Keratinocyte (primary cell): ENCODE data around the gene PLPP3. TPM values are rescaled to one million over a fixed set of nuclear protein-coding genes. Genes with fewer than 3 reads are reported as not detected.

Source experiments
- DNase-seq: peaks from one replicate; pipeline ENCODE4 v3.0.0-alpha.2; 2011; ENCODE audit warnings: low read depth, missing footprints, low spot score
- FAIRE-seq: peaks from 2 replicates; lab custom pipeline; 2011; peaks lifted over from hg19 to GRCh38; lab: Jason Lieb, UNC
- H2AFZ ChIP-seq: 2 replicates; pipeline ENCODE4 v1.6.0; 2012; ENCODE audit warnings: low read length, control low read depth, inconsistent platforms; ENCODE audit not compliant: control insufficient read depth
- H3K27ac ChIP-seq: 2 replicates; pipeline ENCODE4 v1.5.1; 2011; ENCODE audit warnings: low read length; ENCODE audit not compliant: control insufficient read depth, insufficient read depth
- H3K27me3 ChIP-seq: 3 replicates; pipeline ENCODE4 v1.6.0; 2011; ENCODE audit warnings: low read length; ENCODE audit not compliant: control insufficient read depth, insufficient read depth; ENCODE audit errors: extremely low read depth
- H3K36me3 ChIP-seq, 2 experiments: 2 replicates in 1 of 2; 3 replicates in 1 of 2; pipeline ENCODE4 v1.5.1; 2011; ENCODE audit warnings: low read length in 2 of 2, mild to moderate bottlenecking in 1 of 2; ENCODE audit not compliant: control insufficient read depth in 2 of 2, insufficient read depth in 2 of 2; ENCODE audit errors: extremely low read depth in 1 of 2
- H3K4me1 ChIP-seq: 3 replicates; pipeline ENCODE4 v1.5.1; 2011; ENCODE audit warnings: low read length; ENCODE audit not compliant: control insufficient read depth, insufficient read depth; ENCODE audit errors: extremely low read depth
- H3K4me2 ChIP-seq: 3 replicates; pipeline ENCODE4 v1.6.0; 2011; ENCODE audit warnings: low read depth, low read length; ENCODE audit not compliant: control insufficient read depth, insufficient read depth; ENCODE audit errors: extremely low read depth
- H3K4me3 ChIP-seq, 3 experiments: fragments of 200-600 bp in 1 of 3; sonication (generic) in 1 of 3; 2 replicates in 2 of 3; 3 replicates in 1 of 3; pipeline ENCODE4 v1.5.1; 2011 to 2016; ENCODE audit warnings: low read length in 3 of 3, mild to moderate bottlenecking in 3 of 3, control low read depth in 2 of 3, inconsistent platforms in 1 of 3, low read depth in 1 of 3, mixed read lengths in 1 of 3, mixed run types in 1 of 3, moderate library complexity in 1 of 3; ENCODE audit not compliant: control insufficient read depth in 2 of 3, insufficient read depth in 2 of 3; ENCODE audit errors: extremely low read depth in 1 of 3
- H3K79me2 ChIP-seq: 2 replicates; pipeline ENCODE4 v1.6.0; 2012; ENCODE audit warnings: low read length; ENCODE audit not compliant: control insufficient read depth, insufficient read depth
- H3K9ac ChIP-seq: 3 replicates; pipeline ENCODE4 v1.6.0; 2011; ENCODE audit warnings: low read length; ENCODE audit not compliant: control insufficient read depth, insufficient read depth; ENCODE audit errors: extremely low read depth
- H3K9me1 ChIP-seq: 3 replicates; pipeline ENCODE4 v1.6.0; 2011; ENCODE audit warnings: low read length; ENCODE audit not compliant: control insufficient read depth, insufficient read depth; ENCODE audit errors: extremely low read depth
- H3K9me3 ChIP-seq: 2 replicates; pipeline ENCODE4 v1.5.1; 2012; ENCODE audit warnings: low read depth, low read length; ENCODE audit not compliant: control insufficient read depth
- H4K20me1 ChIP-seq: 3 replicates; pipeline ENCODE4 v1.6.0; 2011; ENCODE audit warnings: low read length; ENCODE audit not compliant: control insufficient read depth, insufficient read depth; ENCODE audit errors: extremely low read depth
- CTCF ChIP-seq, 3 experiments: IDR thresholded peaks in 1 of 3; conservative IDR thresholded peaks in 1 of 3; optimal IDR thresholded peaks in 1 of 3; 2 replicates in 2 of 3; 3 replicates in 1 of 3; pipeline versions ENCODE3 to v1.5.1; 2011; ENCODE audit warnings: low read length in 3 of 3, mild to moderate bottlenecking in 3 of 3, moderate library complexity in 2 of 3, control low read depth in 1 of 3, inconsistent platforms in 1 of 3; ENCODE audit not compliant: insufficient read depth in 2 of 3; ENCODE audit errors: extremely low read depth in 1 of 3
- EZH2 ChIP-seq: IDR thresholded peaks from one replicate; pipeline ENCODE4 v1.6.1; 2012; ENCODE audit warnings: inconsistent platforms, mild to moderate bottlenecking, low read length, moderate library complexity
- dilution Hi-C: fragments of 300-500 bp; cut with MboI; formaldehyde crosslinking; loops from one replicate; pipeline ENCODE4 v1.7.0; 2020; ENCODE audit warnings: low sequenced_read_pairs; ENCODE audit not compliant: extremely low pct_ligation_motif_present
- polyA plus RNA-seq, 5 experiments: library from polyadenylated mRNA; depleted of rRNA in 3 of 5; stranded (reverse) in 3 of 5; stranded (forward) in 1 of 5; unstranded in 1 of 5; fragments of >200 nt; gene quantifications; 1 replicate in 1 of 5; 2 replicates in 3 of 5; 3 replicates in 1 of 5; pipeline versions ENCODE4 v1.2.1 to v1.2.3, GENCODE V29; 2011 to 2012; ENCODE audit warnings: missing spikeins in 2 of 5, low read depth in 1 of 5, low replicate concordance in 1 of 5

Gene PLPP3
- polyA plus RNA-seq, 1 donor (not counting 4 experiments of a cell fraction or from before 2014, with no cell fraction given) = 4.0 TPM

- Histone ChIP-seq H2AFZ (no peak overlapping the region), H3K79me2 (no peaks in the 10 kb centered on the region), H3K36me3 (no peaks in the 10 kb centered on the region), H3K4me2 (no peak overlapping the region), H3K9me3 (no peaks in the 10 kb centered on the region), H3K4me1 (no peaks in the 10 kb centered on the region), H4K20me1 (no peaks in the 10 kb centered on the region), H3K9ac (no peak overlapping the region), H3K4me3 (no peak overlapping the region), H3K27ac (no peak overlapping the region), H3K9me1 (no peaks in the 10 kb centered on the region), H3K27me3 (no peaks in the 10 kb centered on the region)
- TF ChIP-seq CTCF (optimal IDR thresholded peaks at IDR 0.05 in 1 of 3, IDR thresholded peaks at IDR 0.05 in 1 of 3, conservative IDR thresholded peaks at IDR 0.05 in 1 of 3; ENCODE audit: extremely low read depth in 1 of 3, insufficient read depth in 2 of 3, low read length in 3 of 3) (no peak), EZH2 (no peak)
- dilution Hi-C loops = no loop called here
- DNase-seq (no peak), FAIRE-seq (no peak)
Observed at GRCh38 chr1:56494306-56494705, 85.1 kb downstream of the PLPP3 start.

GRCh38 chr1:56493826-56494225, 85.5 kb downstream of the PLPP3 start:
- Histone ChIP-seq H4K20me1 (no peaks in the 10 kb centered on the region), H3K9me3 (no peaks in the 10 kb centered on the region), H2AFZ (no peak overlapping the region), H3K9me1 (no peaks in the 10 kb centered on the region), H3K4me3 (no peak overlapping the region), H3K4me2 (no peak overlapping the region), H3K27ac (no peak overlapping the region), H3K79me2 (no peaks in the 10 kb centered on the region), H3K9ac (no peak overlapping the region), H3K27me3 (no peaks in the 10 kb centered on the region), H3K4me1 (no peaks in the 10 kb centered on the region), H3K36me3 (no peaks in the 10 kb centered on the region)
- TF ChIP-seq EZH2 = no peak
- TF ChIP-seq CTCF (optimal IDR thresholded peaks at IDR 0.05 in 1 of 3, IDR thresholded peaks at IDR 0.05 in 1 of 3, conservative IDR thresholded peaks at IDR 0.05 in 1 of 3; ENCODE audit: extremely low read depth in 1 of 3, insufficient read depth in 2 of 3, low read length in 3 of 3) = no peak
- DNase-seq (no peak), FAIRE-seq (no peak)
- dilution Hi-C loops = no loop called here
